Measurements from ENCODE around the gene CCDC194. TPM values are rescaled to one million over a fixed set of nuclear protein-coding genes. Genes with fewer than 3 reads are reported as not detected.
"Not testable (repeated sequence)": the region's sequence is repeated elsewhere in the genome, so short reads cannot be mapped to it uniquely, and the experiment has no call there.

Gene CCDC194
- total RNA-seq, 2 experiments from 2014 or later = 0.97 to 1.6 TPM

GRCh38 chr19:17363852-17364605, 30.0 kb downstream of the CCDC194 start:
- H3K9me3 Mint-ChIP-seq (ENCODE audit: low read depth); H3K27ac Mint-ChIP-seq; H3K36me3 Mint-ChIP-seq (ENCODE audit: low read depth); H3K27me3 Mint-ChIP-seq; H3K4me1 Mint-ChIP-seq; ATAC-seq; DNase-seq; POLR2A ChIA-PET; CTCF ChIA-PET; H3K4me3 Mint-ChIP-seq; intact Hi-C loops (cut with DNase I, micrococcal nuclease): not testable (repeated sequence)

GRCh38 chr19:17359905-17360800, 33.8 kb downstream of the CCDC194 start:
- H3K27me3 Mint-ChIP-seq = peaks cover 2% of the 10 kb centered on the region
- no peaks in the 10 kb centered on the region for H3K4me1 Mint-ChIP-seq
- DNase-seq (no peak), ATAC-seq (no peak)
- no peaks in the 10 kb centered on the region for H3K9me3 Mint-ChIP-seq (ENCODE audit: low read depth)
- ChIA-PET CTCF (interaction anchor here (0.6 to 1.1 kb wide), 2 partner anchors 30 to 81 kb away, joined by 3 read pairs; no protein-coding TSS in a partner anchor), POLR2A (no interaction called here)
- H3K4me3 Mint-ChIP-seq = no peak overlapping the region
- no peak overlapping the region for H3K27ac Mint-ChIP-seq
- intact Hi-C loops (cut with DNase I, micrococcal nuclease) = no loop called here
- no peaks in the 10 kb centered on the region for H3K36me3 Mint-ChIP-seq (ENCODE audit: low read depth)

- CTCF ChIA-PET = interaction anchor here (0.6 to 1.0 kb wide), 2 partner anchors 10 to 28 kb away, joined by 3 read pairs; no protein-coding TSS in a partner anchor
- H3K9me3 Mint-ChIP-seq (ENCODE audit: low read depth) = no peaks in the 10 kb centered on the region
- POLR2A ChIA-PET = no interaction called here
Observed at GRCh38 chr19:17358395-17358794, 35.6 kb downstream of the CCDC194 start.

GRCh38 chr19:17357724-17358123, 36.3 kb downstream of the CCDC194 start:
- POLR2A ChIA-PET = interaction anchor here (0.6 kb wide), 1 partner anchor 9 kb away, joined by 5 read pairs; no protein-coding TSS in a partner anchor

More at GRCh38 chr19:17358395-17358794, 35.6 kb downstream of the CCDC194 start:
- Mint-ChIP-seq H3K4me1 (no peaks in the 10 kb centered on the region), H3K4me3 (no peak overlapping the region), H3K27ac (no peak overlapping the region), H3K36me3 (ENCODE audit: low read depth) (no peaks in the 10 kb centered on the region), H3K27me3 (peaks cover 2% of the 10 kb centered on the region)
- intact Hi-C loops (cut with DNase I, micrococcal nuclease) = no loop called here
- no peak for DNase-seq
- no peak for ATAC-seq

GRCh38 chr19:17357078-17357666, 36.8 kb downstream of the CCDC194 start:
- Mint-ChIP-seq H3K27ac (no peak overlapping the region), H3K4me1 (no peaks in the 10 kb centered on the region)
- POLR2A ChIA-PET = no interaction called here

More at GRCh38 chr19:17357724-17358123, 36.3 kb downstream of the CCDC194 start:
- no peak for DNase-seq
- H3K27me3 Mint-ChIP-seq = peaks cover 4% of the 10 kb centered on the region
- H3K4me1 Mint-ChIP-seq = no peaks in the 10 kb centered on the region
- H3K27ac Mint-ChIP-seq = no peak overlapping the region
- CTCF ChIA-PET = interaction anchor here (0.5 to 1.0 kb wide), 3 partner anchors 9 to 1067 kb away, joined by 3 read pairs; no protein-coding TSS in a partner anchor
- ATAC-seq = no peak
- H3K4me3 Mint-ChIP-seq = no peak overlapping the region
- H3K36me3 Mint-ChIP-seq (ENCODE audit: low read depth) = no peaks in the 10 kb centered on the region
- H3K9me3 Mint-ChIP-seq (ENCODE audit: low read depth) = no peaks in the 10 kb centered on the region
- intact Hi-C loops (cut with DNase I, micrococcal nuclease) = no loop called here

GRCh38 chr19:17353386-17353785, 40.6 kb downstream of the CCDC194 start:
- Mint-ChIP-seq H3K4me1 (peaks cover 4% of the 10 kb centered on the region), H3K36me3 (ENCODE audit: low read depth) (no peaks in the 10 kb centered on the region), H3K4me3 (no peak overlapping the region), H3K27ac (no peak overlapping the region), H3K9me3 (ENCODE audit: low read depth) (no peaks in the 10 kb centered on the region), H3K27me3 (peaks cover 16% of the 10 kb centered on the region)
- ChIA-PET POLR2A (no interaction called here), CTCF (no interaction called here)
- intact Hi-C loops (cut with DNase I, micrococcal nuclease) = no loop called here
- no peak for ATAC-seq
- no peak for DNase-seq

More at GRCh38 chr19:17357078-17357666, 36.8 kb downstream of the CCDC194 start:
- DNase-seq (no peak), ATAC-seq (no peak)
- H3K36me3 Mint-ChIP-seq (ENCODE audit: low read depth) = no peaks in the 10 kb centered on the region
- intact Hi-C loops (cut with DNase I, micrococcal nuclease) = no loop called here
- H3K27me3 Mint-ChIP-seq = peaks cover 5% of the 10 kb centered on the region
- CTCF ChIA-PET = interaction anchor here (0.6 to 1.0 kb wide), 2 partner anchors 9 to 586 kb away, joined by 3 read pairs; no protein-coding TSS in a partner anchor
- no peaks in the 10 kb centered on the region for H3K9me3 Mint-ChIP-seq (ENCODE audit: low read depth)
- no peak overlapping the region for H3K4me3 Mint-ChIP-seq

GRCh38 chr19:17352608-17353280, 41.3 kb downstream of the CCDC194 start:
- POLR2A ChIA-PET = no interaction called here
- no peaks in the 10 kb centered on the region for H3K36me3 Mint-ChIP-seq (ENCODE audit: low read depth)
- no peak overlapping the region for H3K4me3 Mint-ChIP-seq
- H3K9me3 Mint-ChIP-seq (ENCODE audit: low read depth) = no peaks in the 10 kb centered on the region
- DNase-seq = no peak
- H3K4me1 Mint-ChIP-seq = peaks cover 4% of the 10 kb centered on the region
- peaks cover 18% of the 10 kb centered on the region for H3K27me3 Mint-ChIP-seq
- no peak overlapping the region for H3K27ac Mint-ChIP-seq
- no peak for ATAC-seq
- intact Hi-C loops (cut with DNase I, micrococcal nuclease) = no loop called here
- CTCF ChIA-PET = no interaction called here

GRCh38 chr19:17351815-17352435, 42.1 kb downstream of the CCDC194 start:
- H3K27ac Mint-ChIP-seq = no peak overlapping the region
- H3K36me3 Mint-ChIP-seq (ENCODE audit: low read depth) = no peaks in the 10 kb centered on the region
- ChIA-PET CTCF (interaction anchor here (0.6 kb wide), 1 partner anchor 13 kb away, joined by 3 read pairs; no protein-coding TSS in a partner anchor), POLR2A (no interaction called here)
- intact Hi-C loops (cut with DNase I, micrococcal nuclease) = no loop called here
- ATAC-seq (no peak), DNase-seq (no peak)
- peaks cover 4% of the 10 kb centered on the region for H3K4me1 Mint-ChIP-seq
- peaks cover 21% of the 10 kb centered on the region for H3K27me3 Mint-ChIP-seq
- no peak overlapping the region for H3K4me3 Mint-ChIP-seq
- H3K9me3 Mint-ChIP-seq (ENCODE audit: low read depth) = no peaks in the 10 kb centered on the region

GRCh38 chr19:17348700-17349099, 45.3 kb downstream of the CCDC194 start:
- Mint-ChIP-seq H3K4me1 (peaks cover 8% of the 10 kb centered on the region), H3K36me3 (ENCODE audit: low read depth) (peaks cover 4% of the 10 kb centered on the region), H3K4me3 (no peak overlapping the region), H3K27me3 (peaks cover 21% of the 10 kb centered on the region), H3K9me3 (ENCODE audit: low read depth) (no peaks in the 10 kb centered on the region), H3K27ac (no peak overlapping the region)
- ChIA-PET POLR2A (no interaction called here), CTCF (interaction anchor here (1.1 to 1.3 kb wide), 3 partner anchors 9 to 37 kb away, joined by 3 to 5 read pairs (median 5); no protein-coding TSS in a partner anchor)
- no peak for ATAC-seq
- intact Hi-C loops (cut with DNase I, micrococcal nuclease) = no loop called here
- DNase-seq = no peak

GRCh38 chr19:17347877-17348276, 46.1 kb downstream of the CCDC194 start:
- DNase-seq = no peak
- ChIA-PET CTCF (interaction anchor here (1.1 to 1.2 kb wide), 3 partner anchors 10 to 41 kb away, joined by 3 to 5 read pairs (median 3); no protein-coding TSS in a partner anchor), POLR2A (no interaction called here)
- peaks cover 4% of the 10 kb centered on the region for H3K36me3 Mint-ChIP-seq (ENCODE audit: low read depth)
- no peaks in the 10 kb centered on the region for H3K9me3 Mint-ChIP-seq (ENCODE audit: low read depth)
- peaks cover 19% of the 10 kb centered on the region for H3K27me3 Mint-ChIP-seq
- peaks cover 8% of the 10 kb centered on the region for H3K4me1 Mint-ChIP-seq
- H3K27ac Mint-ChIP-seq = no peak overlapping the region
- no peak overlapping the region for H3K4me3 Mint-ChIP-seq
- intact Hi-C loops (cut with DNase I, micrococcal nuclease) = no loop called here
- no peak for ATAC-seq

All from activated CD4-positive, alpha-beta T cell treated with anti-CD3 and anti-CD28 coated beads for 36 hours (primary cell).